Vagina (tissue), 2 donors: ENCODE results near the gene ADARB2. TPM values are rescaled to one million over a fixed set of nuclear protein-coding genes. Genes with fewer than 3 reads are reported as not detected.

Experiments used
- DNase-seq, 2 donors: peaks; one replicate each; pipeline ENCODE4 v3.0.0-alpha.2; 2017; ENCODE audit errors: extremely low spot score in 2 of 2
- H3K27ac ChIP-seq: fragments of 200-600 bp; sonication (generic); one replicate; pipeline ENCODE4 v1.5.1; 2019
- H3K27me3 ChIP-seq: fragments of 200-600 bp; sonication (generic); one replicate; pipeline ENCODE4 v1.5.1; 2019
- H3K36me3 ChIP-seq, 2 donors: fragments of 200-600 bp; sonication (generic); one replicate each; pipeline ENCODE4 v1.5.1; 2017 to 2019
- H3K4me1 ChIP-seq: fragments of 200-600 bp; sonication (generic); one replicate; pipeline ENCODE4 v1.5.1; 2019
- H3K4me3 ChIP-seq, 2 donors: fragments of 200-600 bp; sonication (generic); 1 replicate in 1 of 2; 2 replicates in 1 of 2; pipeline ENCODE4 v1.5.1; 2016 to 2019
- H3K9me3 ChIP-seq: fragments of 200-600 bp; sonication (generic); one replicate; pipeline ENCODE4 v1.5.1; 2019
- POLR2A ChIP-seq, 2 donors: fragments of 450-650 bp; IDR thresholded peaks; one replicate each; pipeline ENCODE4 v1.6.1; 2017; ENCODE audit warnings: antibody characterized with exemption in 2 of 2, mild to moderate bottlenecking in 2 of 2, moderate library complexity in 2 of 2
- POLR2AphosphoS5 ChIP-seq, 2 donors: sonication (generic); formaldehyde crosslinking; IDR thresholded peaks; one replicate each; pipeline ENCODE4 v1.9.0; 2017; ENCODE audit warnings: antibody characterized with exemption in 2 of 2, mild to moderate bottlenecking in 2 of 2, low read depth in 1 of 2; ENCODE audit not compliant: insufficient read depth in 1 of 2
- intact Hi-C: fragments of 100-400 bp; cut with DNase I; formaldehyde crosslinking; loops from one replicate; pipeline ENCODE4 v1.15.1; 2023
- total RNA-seq: library from RNA; depleted of rRNA; stranded (reverse); fragments of >200 nt; gene quantifications from one replicate; pipeline ENCODE4 v1.2.3, GENCODE V29; 2016
- TF ChIP-seq, protein P1 (sequence below), 3 experiments: fragments of 450-650 bp in 2 of 3; fragments of 200-600 bp in 1 of 3; sonication (generic) in 1 of 3; IDR thresholded peaks; one replicate each; pipeline ENCODE4 v1.5.1; 2017 to 2019; ENCODE audit warnings: antibody characterized with exemption in 3 of 3, mild to moderate bottlenecking in 2 of 3, moderate library complexity in 2 of 3

Gene ADARB2
- total RNA-seq, 1 donor from 2014 or later = 3.4 TPM

DNA sequence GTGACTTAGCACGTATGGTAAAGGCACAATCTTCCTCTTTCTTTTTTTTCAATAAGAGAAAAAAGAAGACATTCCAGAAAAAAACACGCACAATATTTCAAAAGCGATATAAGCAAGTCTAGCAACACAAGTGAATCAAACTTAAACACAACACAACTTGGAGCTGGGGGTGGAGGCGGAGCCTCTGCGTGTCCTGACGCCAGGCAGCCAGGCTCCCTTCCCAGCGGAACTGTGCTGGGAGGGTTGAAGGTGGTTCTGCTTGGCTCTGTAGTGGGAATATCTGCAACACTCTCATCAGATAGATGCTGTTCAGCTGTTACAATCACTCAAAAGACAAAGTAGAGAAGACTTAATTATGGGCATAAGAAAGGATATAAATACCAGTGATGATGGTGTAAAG, 469.8 kb downstream of the ADARB2 start:
- Histone ChIP-seq H3K27ac (no peak overlapping the region), H3K9me3 (no peaks in the 10 kb centered on the region), H3K27me3 (no peaks in the 10 kb centered on the region), H3K36me3 (no peaks in the 10 kb centered on the region), H3K4me3 (no peak overlapping the region), H3K4me1 (no peaks in the 10 kb centered on the region)
- no peak for DNase-seq
- TF ChIP-seq, protein P1, sequence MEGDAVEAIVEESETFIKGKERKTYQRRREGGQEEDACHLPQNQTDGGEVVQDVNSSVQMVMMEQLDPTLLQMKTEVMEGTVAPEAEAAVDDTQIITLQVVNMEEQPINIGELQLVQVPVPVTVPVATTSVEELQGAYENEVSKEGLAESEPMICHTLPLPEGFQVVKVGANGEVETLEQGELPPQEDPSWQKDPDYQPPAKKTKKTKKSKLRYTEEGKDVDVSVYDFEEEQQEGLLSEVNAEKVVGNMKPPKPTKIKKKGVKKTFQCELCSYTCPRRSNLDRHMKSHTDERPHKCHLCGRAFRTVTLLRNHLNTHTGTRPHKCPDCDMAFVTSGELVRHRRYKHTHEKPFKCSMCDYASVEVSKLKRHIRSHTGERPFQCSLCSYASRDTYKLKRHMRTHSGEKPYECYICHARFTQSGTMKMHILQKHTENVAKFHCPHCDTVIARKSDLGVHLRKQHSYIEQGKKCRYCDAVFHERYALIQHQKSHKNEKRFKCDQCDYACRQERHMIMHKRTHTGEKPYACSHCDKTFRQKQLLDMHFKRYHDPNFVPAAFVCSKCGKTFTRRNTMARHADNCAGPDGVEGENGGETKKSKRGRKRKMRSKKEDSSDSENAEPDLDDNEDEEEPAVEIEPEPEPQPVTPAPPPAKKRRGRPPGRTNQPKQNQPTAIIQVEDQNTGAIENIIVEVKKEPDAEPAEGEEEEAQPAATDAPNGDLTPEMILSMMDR (IDR thresholded peaks at IDR 0.05) = no peak
- TF ChIP-seq POLR2A (IDR thresholded peaks at IDR 0.05) = no peak
- no peak for TF ChIP-seq POLR2AphosphoS5 (IDR thresholded peaks at IDR 0.05; ENCODE audit: insufficient read depth in 1 of 2, low read depth in 1 of 2)
- intact Hi-C loops = no loop called here

DNA sequence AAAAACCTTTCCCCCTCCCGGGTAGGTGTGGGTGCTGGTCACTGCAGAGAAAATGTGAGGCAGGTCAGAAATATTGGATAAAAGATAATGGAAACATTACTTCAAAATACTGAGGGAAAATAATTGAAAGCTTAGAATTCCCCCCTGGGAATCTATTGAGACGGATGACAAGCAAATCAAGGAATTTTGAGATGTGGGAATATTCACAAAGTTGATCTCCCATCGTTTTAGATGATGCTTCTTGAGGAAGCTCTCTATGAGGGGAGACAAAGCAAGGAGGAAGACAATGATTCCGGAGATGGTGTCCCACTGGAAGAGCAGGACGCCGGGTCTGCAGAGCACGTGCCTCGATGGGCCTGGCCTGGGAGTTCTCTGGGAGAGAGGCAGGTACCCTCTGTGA, 470.2 kb downstream of the ADARB2 start:
- no peaks in the 10 kb centered on the region for H3K9me3 ChIP-seq
- TF ChIP-seq, protein P1 (IDR thresholded peaks at IDR 0.05) = no peak
- no peak for TF ChIP-seq POLR2A (IDR thresholded peaks at IDR 0.05)
- no peak for TF ChIP-seq POLR2AphosphoS5 (IDR thresholded peaks at IDR 0.05; ENCODE audit: insufficient read depth in 1 of 2, low read depth in 1 of 2)
- no peaks in the 10 kb centered on the region for H3K36me3 ChIP-seq
- intact Hi-C loops = no loop called here
- H3K4me3 ChIP-seq = no peak overlapping the region
- H3K27me3 ChIP-seq = no peaks in the 10 kb centered on the region
- DNase-seq = no peak
- H3K4me1 ChIP-seq = no peaks in the 10 kb centered on the region
- H3K27ac ChIP-seq = no peak overlapping the region

DNA sequence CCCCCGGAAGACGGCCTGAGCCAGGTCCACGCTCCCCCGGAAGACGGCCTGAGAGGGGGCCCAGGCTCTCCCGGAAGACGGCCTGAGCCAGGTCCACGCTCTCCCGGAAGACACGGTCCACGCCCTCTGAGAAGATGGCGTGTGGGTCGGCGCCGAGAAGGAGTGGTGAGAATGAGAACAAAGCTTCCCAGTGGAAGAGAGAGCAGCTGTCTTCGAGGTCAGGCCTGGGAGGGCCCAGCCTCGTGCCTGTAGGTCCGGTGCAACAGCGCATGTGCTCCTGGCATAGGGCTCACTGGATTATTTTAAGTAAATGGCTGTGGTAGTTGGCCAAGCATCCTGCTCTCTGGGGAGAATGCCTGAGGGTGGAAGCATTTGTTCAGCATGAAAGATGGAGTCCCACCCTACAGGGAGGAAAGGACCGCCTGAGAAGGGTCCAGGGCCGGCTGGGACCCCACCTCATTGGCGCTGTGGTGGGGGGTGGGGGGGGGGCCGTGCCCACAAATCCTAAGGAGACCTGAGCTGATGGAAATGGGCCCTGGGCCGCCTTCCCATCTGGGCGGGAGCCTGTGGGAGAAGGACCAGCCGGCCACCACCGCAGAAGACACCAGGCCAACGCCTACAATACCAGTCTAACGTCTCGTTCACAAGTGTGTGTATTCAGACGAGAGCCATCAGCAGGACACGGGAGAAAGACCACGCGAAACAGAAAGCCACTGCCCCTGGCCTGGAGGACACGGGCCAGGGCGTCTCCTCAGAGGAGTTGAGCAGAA, 471.1 kb downstream of the ADARB2 start:
- Histone ChIP-seq H3K27ac (no peak overlapping the region), H3K4me1 (no peaks in the 10 kb centered on the region), H3K4me3 (no peak overlapping the region), H3K27me3 (no peaks in the 10 kb centered on the region), H3K9me3 (no peaks in the 10 kb centered on the region), H3K36me3 (no peaks in the 10 kb centered on the region)
- TF ChIP-seq POLR2A (IDR thresholded peaks at IDR 0.05) (no peak), POLR2AphosphoS5 (IDR thresholded peaks at IDR 0.05; ENCODE audit: insufficient read depth in 1 of 2, low read depth in 1 of 2) (no peak)
- TF ChIP-seq, protein P1 (IDR thresholded peaks at IDR 0.05) = no peak
- no peak for DNase-seq
- intact Hi-C loops = no loop called here

DNA sequence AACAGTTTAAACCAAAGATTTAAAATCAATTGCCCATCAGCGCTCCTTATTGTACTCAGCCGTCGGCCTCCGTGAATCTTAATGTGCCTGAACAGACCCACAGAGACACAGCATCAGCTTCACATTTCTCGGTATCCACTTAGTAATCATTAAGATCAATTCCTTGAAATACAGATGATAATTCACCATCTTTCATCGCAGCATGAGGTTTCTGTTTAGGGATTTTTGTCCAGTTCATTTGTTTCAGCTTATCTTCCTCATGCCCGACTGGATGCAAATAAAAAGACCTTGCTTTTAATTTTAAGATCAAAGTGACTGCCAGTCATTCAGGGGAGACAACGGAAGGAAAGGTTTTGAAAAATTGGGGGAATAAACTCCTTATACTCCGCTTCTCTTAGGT, 473.3 kb downstream of the ADARB2 start:
- Histone ChIP-seq H3K4me1 (no peaks in the 10 kb centered on the region), H3K9me3 (no peaks in the 10 kb centered on the region), H3K27ac (no peak overlapping the region), H3K36me3 (no peaks in the 10 kb centered on the region), H3K4me3 (no peak overlapping the region), H3K27me3 (no peaks in the 10 kb centered on the region)
- no peak for DNase-seq
- intact Hi-C loops = no loop called here
- no peak for TF ChIP-seq POLR2A (IDR thresholded peaks at IDR 0.05)
- TF ChIP-seq, protein P1 (IDR thresholded peaks at IDR 0.05) = no peak
- TF ChIP-seq POLR2AphosphoS5 (IDR thresholded peaks at IDR 0.05; ENCODE audit: insufficient read depth in 1 of 2, low read depth in 1 of 2) = no peak

DNA sequence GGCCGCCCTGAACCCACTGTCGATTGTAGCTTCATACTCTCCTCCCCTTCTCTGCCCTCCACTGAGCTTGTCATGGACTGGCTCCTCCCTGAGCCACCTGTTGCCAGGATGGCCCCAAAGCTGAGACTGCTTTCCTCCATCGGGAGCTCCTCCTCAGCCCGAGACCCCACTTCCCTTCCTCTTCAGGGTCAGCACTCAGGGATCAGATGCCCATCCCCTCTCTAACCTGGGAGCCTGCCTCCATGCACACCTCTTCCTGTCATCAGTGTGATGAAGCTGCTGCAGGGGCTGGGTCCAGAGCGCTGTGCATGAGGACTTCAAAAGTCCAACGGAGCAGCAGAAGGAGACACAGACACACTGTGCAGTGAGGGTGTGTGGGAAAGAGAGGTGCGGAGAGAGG, 480.1 kb downstream of the ADARB2 start:
- DNase-seq = peak in 1 of 2 donors; percentile 91
- Histone ChIP-seq H3K27me3 (no peaks in the 10 kb centered on the region), H3K9me3 (no peaks in the 10 kb centered on the region), H3K36me3 (no peaks in the 10 kb centered on the region), H3K4me1 (no peaks in the 10 kb centered on the region), H3K4me3 (no peak overlapping the region), H3K27ac (no peak overlapping the region)
- TF ChIP-seq POLR2AphosphoS5 (IDR thresholded peaks at IDR 0.05; ENCODE audit: insufficient read depth in 1 of 2, low read depth in 1 of 2) (no peak), POLR2A (IDR thresholded peaks at IDR 0.05) (no peak)
- TF ChIP-seq, protein P1 (IDR thresholded peaks at IDR 0.05) = no peak
- intact Hi-C loops = no loop called here
